ENCODE measurements around the gene TMEM201.

DNA sequence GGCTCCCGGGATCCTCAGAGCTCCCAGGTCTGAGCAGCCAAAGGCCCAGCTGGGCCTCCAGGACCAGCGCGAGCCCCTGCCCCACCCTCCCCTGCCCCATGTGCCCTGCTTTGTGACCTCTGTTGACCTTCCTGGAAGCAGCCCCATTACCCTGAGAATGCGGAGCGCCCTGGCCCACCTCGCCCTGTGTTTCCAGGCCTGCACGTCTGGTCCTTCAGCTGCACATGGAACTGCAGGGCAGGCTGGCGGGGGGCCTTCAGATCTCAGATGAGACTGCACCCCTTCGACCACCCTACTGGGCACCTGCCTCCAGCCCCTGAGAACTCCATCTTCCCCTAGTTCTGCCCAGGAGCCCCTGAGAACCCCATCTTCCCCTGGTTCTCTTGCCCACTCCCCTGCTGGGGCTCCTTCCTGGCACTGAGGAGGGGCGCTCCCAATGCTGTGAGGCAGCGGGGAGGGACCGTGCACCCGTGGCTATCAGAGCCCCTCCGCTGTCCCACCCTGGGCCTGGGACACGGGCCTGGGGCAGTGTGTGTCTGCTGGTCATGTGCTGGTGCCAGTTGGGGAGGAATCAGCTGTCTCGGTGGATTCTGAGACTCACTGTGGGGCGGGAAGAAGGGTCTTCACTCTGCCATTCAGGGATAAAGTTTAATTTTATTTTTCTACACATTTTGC lies 25.1 kb downstream of the TMEM201 start:
- TF ChIP-seq ZNF274 (IDR thresholded peaks at IDR 0.05; ENCODE audit: low read depth, low read length), result no peak
- no peak for TF ChIP-seq YY1 (IDR thresholded peaks at IDR 0.05; ENCODE audit: insufficient read depth, insufficient read length)
- TF ChIP-seq SUZ12 (IDR thresholded peaks at IDR 0.05; ENCODE audit: extremely low read depth, insufficient read depth, insufficient read length), result no peak

Measured in NT2/D1 (cell line).